GM19035 (cell line): ENCODE data around the gene IL18R1.

Experiments
- ATAC-seq: cut with Tn5 transposase; IDR thresholded peaks from one replicate; pipeline ENCODE4 v1.9.1; 2021; ENCODE audit not compliant: unreplicated experiment

IL18R1 gene

DNA sequence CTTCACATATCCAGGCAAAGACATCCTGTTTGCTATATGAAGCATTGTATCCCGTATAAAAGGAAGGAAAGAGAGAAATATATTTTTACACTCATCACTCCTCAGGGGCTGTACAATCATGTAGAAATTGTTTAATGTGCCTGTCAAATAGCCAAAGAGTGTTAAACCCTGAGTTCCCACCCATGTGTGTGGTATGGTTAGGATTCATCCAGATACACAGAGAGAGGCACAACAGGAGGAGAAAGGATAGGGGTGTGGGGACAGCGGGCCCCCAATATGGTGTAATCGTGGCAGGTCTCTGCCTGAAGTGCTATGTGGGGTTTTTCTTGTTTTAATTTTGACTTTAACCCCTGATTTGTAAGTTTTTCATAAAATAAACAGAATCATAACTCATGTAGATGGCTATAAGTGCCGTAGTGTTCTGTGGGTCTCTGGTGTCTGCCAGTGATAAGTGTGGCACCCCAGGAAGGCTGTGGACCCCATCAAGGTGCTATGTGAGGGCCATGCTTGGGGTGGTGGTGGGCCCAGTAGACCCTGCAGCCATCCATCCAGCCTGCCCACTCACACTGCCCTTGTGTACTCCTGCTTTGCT, 10.2 kb upstream of the IL18R1 start:
- ATAC-seq, result no peak

DNA sequence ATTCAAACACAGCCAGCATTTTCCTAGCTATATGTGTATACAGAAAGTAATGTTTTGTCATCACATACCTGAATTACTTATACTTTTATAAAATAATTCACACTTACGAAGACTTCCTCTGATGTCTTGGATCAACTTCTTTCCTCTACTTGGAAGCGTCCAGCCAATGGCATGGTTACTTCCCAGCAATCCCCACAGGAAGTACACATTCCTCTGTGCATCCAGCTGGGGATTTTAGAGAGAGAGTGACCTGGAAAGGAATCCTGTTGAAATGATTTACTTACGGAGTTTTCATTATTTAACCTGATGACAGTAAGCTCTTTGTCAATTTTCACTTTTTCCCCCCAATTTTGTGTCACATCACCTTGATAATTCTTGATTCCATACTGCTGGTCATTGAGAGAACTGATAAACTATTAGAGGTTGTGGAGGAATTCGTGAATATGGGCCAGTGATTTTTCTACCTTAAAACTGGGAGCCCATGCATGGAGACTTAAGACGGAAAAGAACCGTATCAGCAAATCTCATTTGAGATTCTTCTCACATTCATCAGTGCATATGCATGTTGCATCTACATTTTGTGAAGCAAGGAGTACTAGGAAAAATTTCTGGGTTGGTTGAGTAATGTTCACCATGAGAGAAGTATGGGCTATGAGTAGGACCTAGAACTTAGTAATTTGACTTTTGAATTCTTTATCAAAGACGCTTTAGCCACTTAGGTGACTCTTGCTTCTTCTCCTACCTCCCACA, 9.0 kb upstream of the IL18R1 start:
- no peak for ATAC-seq

DNA sequence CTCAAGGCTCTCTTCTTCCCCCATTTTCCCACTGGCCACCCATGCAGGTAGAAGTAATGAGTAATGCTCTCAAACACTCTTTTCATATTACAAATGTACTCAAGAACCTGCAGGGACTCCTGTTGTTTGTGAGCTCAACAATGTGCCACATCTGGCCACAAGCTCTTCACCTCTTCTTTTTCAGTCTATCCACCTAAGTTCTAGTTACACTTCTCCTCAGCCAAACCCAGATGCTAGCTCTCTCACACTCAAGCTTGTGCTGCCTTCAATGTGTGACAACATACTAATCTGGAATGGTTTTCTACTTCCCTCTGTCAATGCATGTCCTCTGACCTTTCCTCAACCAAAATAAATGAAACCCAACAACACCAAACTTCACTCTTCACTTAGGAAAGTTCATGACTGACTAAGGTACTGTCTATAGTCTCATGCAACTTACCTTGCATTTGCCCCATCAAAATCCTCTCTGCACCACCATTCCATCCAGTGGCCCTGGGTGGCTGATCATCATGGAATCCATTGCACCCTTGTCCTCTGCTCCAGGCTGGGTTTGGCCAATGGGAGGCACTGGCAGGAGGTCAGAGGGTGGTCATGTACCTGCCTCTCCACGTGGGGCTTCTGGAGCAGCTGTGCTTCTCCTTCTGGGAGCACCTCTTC, 5.3 kb upstream of the IL18R1 start:
- ATAC-seq, result no peak

DNA sequence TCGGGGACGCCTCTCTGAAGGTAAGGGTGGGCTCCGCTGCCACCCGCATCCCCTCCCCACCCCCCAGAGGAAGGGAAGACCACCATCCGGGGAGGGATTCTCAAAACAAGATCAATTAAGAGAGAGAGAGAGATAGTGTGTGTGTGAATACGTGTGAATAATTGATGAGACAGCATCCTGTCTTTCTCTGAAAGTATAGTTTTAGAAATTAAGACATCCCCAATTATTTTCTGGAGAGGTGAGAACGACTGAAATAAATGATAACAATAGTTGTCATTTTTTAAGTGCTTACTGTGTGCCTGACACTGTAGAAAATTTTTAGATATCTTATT, 751 bp downstream of the IL18R1 start:
- peak; percentile 7 for ATAC-seq

DNA sequence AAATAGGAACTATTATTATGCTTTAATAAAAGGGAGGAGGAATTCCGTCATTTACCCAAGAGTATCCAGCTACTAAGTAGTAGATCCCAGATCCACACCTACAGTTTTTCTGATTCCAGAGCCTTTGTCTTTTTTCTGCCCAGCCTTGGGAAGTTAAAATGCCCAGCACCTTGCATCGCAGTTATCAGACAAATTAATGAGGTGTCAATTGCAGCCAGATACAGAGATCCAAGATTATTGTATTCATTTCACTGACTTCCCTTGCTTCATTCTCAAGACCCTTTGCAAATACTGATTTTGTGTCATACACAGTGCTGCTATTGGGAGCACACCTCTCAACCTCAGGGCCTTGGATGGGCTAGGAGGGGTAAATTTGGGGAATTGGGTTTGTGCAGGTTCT, 1.1 kb downstream of the IL18R1 start:
- no peak for ATAC-seq

DNA sequence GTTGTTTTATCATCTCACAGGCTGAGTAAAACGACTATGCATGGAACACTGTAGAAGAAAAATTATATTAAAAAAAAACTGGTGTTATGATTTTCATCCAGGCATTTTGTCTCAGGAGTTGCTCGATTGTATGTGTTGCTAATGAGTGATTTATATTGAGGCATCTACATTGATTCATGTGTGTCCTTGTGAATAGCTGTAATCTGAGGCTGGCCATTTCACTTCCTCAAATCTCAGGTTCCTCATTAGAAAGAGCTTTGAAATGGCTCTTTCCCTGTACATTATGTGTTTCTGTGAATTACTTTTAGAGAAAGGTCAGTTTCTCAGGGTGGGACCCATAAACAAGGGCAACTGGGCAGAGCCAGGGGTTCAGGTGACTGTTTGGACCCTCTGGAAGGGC, 2.3 kb downstream of the IL18R1 start:
- no peak for ATAC-seq

DNA sequence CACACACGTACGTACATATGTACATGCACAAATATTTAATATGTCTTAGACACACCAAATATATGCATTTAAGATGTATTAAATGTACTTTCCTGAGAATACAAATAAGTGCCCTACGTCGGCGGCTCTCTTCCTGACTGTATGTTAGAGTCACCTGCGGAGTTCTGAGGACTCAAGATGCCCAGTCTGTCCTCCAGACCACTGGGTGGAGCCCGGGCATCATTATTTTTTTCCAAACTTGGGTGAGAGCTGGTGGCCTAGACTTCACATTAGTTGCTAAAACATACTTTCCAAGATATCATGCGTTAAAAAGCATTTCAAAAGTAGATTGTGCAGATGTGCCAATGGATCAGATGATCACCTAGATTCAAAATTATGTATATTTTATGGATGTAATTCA, 2.9 kb downstream of the IL18R1 start:
- no peak for ATAC-seq

DNA sequence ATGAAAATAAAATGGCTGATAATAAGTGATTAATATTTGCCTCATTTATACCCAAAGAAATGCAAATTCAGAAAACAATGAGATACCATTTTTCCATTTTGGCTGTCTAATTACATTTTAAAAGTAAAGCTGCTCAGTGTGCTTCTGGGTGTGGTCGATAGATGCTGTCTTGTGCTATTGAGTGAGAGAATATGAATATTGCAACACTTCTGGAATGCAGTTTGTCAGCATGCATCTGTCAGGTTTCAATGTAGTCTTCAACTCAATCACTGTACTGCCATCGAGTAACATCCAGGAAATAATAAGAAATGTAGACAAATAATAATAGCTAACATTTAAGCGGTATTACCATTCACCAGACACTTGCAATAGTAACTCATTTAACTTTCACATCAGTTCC, 3.9 kb downstream of the IL18R1 start:
- ATAC-seq, result no peak

DNA sequence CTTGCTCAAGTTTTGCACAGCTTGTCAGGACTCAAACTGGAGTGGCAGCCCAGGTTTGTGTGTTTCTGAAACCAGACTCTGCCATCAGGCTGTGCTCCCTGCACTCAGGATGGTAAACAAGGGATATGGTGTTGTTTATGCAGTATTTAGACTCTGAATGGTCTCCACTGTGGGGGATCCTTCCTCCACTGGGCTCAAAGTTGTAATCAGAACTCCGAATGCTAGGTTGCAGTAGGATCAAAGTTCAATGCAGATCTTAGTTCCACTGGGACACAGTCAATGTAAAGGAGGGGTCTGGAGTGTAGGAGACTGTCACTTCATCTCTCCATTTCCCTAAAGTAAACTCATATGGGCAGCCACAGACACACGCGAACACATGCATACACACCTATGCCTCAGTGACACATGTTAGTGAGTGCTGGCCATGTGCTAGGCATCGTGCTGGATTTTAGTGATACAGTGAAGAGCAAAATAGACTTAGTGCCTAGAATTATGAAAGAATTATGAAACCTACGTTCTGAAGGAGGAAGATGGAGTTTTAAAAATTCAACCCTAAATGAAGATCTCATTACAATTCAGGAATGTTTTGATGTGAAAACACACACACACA, 6.1 kb downstream of the IL18R1 start:
- no peak for ATAC-seq

DNA sequence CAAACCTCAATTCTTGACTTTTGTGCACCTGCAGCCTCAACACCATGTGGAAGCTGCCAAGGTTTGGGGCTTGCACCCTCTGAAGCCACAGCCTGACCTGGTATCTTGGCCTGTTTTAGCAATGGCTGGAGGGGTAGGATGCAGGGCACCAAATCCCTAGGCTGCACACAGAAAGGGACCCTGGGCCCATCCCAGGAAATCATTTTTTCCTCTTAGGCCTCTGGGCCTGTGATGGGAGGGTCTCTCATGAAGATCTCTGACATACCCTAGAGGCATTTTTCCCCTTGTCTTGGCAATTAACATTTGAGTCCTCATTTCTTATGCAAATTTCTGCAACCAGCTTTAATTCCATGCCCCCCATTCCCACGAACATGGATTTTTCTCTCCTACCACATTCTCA, 10.2 kb downstream of the IL18R1 start:
- ATAC-seq, result no peak

DNA sequence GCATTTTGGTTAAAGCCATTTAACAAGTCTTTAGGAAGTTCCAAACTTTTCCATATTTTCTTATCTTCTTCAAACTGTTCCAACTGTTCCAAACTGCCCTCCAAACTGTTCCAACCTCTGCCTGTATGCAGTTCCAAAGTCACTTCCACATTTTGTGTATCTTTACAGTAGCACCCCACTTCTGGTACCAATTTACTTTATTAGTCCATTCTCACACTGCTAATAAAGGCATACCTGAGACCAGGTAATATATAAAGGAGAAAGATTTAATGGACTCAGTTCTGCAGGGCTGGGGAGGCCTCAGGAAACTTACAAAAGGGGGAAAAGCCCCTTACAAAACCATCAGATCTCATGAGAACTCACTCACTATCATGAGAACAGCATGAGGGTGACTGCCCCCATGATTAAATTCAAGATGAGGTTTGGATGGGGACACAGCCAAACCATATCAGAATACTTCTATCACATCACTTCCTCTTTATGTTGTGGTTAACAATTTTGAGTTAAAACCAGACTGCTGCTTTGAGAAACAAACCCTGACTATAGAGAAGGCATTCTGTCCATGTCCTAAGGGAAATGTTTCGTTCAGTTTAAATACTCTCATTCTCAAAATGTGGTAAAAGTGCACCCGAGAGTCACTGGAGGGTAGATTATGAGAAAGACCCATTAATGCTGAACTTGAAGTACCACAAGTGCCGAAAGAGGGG, 11.0 kb downstream of the IL18R1 start:
- ATAC-seq, result peak; percentile 66

DNA sequence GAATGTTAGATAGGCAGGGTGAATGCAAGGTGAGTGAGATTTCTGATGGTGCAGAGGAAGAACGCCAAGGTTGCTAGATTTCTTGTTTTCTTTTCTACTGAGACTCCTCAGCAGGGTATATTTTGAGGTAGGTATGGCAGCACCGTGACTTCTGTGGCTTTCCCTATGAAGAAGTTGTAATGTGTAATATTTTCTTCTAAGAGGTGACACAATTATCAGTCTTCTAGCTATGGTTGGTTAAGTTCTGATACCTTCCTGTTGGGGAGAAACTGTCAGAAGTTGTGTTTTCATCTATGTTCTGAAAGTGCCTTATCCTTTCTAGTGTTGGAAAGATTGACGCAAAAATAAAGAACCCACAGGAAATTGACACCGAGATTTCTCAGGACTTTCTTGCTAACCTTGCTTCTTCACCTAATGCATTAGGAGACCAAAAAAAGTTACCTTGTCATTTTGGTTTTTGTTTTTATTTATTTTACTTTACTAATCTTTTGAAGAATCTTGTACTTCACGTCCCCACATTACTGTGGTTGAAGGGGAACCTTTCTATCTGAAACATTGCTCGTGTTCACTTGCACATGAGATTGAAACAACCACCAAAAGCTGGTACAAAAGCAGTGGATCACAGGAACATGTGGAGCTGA, 11.9 kb downstream of the IL18R1 start:
- peak; percentile 54 for ATAC-seq

DNA sequence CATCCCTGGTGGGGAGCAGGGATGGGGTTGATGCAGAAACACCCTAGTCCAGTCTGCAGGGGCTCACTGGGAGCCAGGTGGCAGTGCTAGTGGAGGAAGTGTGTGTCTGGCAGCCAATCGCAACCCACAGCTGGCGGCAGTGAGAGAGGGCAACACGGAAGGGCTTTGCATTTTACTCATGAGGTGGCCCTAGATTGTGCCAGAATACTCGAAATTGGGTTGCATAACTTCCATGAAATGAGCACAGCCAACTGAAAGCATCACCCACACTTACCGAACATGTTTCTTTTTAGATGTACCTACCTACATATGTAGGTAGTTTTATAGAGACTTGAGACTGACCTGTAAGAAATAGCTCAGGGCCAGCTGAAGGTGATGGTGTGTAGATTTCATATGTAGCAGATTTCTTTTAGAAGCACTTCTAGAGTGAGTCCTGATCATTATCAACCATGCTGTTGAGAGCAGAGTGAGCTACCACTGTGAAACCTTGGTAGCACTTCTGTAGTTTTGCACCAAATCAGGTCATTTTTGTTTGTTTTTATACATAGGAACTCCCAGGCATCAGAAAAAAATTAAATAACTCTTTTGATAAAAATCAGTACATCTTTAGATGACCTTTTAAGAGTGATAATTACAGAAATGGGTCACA, 13.0 kb downstream of the IL18R1 start:
- ATAC-seq, result no peak

DNA sequence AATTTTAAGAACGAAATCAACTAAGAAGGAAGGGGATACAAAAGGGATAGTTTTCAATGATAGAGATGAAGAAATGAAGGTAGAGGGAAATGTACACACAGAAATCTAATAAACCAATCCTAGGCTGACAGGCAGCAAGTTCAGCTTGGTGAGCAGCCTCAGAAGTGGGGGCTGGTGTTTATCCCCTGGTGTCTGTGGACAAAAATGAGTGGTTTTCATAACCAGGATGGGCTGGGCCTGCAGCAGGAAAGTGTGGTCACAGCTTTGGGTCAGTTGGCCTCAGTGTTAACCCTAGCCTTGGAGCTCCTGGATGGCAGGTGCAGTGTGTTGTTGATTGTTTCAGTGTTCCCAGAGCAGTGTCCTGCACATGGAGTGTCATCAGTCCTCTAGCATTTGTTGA, 14.3 kb downstream of the IL18R1 start:
- no peak for ATAC-seq

DNA sequence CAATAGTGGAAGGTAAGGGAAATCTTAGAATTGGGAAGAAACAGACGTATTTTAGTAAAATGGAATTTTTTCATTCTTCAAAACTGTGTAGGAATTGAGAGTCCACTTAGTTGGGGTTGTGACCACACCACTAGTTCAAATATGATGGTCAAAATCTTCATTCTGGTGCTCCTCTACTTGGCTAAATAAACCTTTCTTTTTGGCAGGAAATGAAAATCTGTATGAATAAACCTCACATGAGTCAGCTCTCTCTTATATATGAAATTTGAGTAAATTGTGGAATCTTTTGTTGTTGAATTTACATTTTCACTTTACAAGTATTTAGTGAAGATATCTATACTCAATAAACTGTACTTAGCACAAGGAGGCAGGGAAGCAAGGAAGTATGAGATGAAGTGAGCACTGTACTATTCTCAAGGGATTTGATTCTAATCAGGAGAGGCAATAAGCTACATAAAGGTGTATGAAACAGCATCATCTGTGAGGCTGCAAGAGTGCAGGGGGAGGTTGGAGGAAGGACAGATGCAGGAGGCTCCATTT, 20.5 kb downstream of the IL18R1 start:
- no peak for ATAC-seq

DNA sequence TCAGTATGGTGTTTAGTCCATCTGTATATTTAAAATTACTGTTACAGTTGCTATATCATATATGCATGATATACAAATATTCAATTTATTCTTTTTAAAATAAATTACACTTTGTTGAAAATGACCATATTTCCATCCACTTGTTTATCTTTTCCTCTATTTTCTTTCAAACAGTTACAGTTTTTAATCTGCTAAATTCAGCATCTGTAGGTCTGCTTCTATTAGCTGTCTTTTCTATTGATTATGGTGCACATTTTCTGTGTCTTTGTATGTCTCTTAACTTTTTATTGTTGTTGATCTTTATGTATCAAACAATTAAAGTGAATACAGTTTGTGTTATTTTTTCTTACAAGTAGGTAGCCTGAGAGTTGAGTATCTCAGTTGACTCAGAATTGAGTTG, 28.1 kb downstream of the IL18R1 start:
- no peak for ATAC-seq

DNA sequence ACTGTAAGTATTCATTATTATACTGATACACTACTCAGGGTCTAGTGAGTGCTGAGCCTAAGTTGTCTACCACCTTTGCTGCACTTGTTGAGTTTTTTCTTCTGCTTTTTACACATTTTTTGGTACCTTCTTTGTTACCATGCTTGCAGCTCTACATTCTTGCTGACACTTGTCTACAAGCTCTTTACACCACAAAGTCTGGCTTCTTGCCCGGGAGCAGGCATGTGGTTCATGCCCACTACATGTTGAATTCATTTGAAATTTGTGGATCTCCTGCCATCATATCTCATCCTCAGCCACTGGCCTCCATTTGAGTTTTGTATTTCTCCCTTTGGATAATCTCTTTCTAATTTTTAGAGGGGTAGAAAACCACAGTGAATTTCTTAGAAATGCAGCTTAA, 29.9 kb downstream of the IL18R1 start:
- ATAC-seq, result no peak

DNA sequence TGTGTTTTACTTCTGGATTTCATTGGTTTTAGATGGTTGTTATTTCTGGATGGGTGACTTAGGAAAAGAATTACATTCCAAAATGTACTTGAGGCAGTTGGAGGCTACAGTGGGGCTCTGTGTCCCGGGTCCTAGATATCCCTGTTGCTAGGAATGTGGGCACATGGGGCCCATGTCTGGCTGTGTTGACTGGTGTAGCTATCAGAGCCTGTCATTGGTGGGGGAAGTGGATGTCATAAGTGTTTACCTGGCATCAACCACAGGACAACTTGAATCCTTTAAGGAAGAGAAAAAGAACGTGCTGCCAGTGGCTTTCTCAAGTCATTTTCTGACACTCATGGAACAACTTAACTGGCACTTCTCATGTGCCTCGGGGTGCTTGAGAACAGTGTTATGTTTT, 30.4 kb downstream of the IL18R1 start:
- no peak for ATAC-seq

DNA sequence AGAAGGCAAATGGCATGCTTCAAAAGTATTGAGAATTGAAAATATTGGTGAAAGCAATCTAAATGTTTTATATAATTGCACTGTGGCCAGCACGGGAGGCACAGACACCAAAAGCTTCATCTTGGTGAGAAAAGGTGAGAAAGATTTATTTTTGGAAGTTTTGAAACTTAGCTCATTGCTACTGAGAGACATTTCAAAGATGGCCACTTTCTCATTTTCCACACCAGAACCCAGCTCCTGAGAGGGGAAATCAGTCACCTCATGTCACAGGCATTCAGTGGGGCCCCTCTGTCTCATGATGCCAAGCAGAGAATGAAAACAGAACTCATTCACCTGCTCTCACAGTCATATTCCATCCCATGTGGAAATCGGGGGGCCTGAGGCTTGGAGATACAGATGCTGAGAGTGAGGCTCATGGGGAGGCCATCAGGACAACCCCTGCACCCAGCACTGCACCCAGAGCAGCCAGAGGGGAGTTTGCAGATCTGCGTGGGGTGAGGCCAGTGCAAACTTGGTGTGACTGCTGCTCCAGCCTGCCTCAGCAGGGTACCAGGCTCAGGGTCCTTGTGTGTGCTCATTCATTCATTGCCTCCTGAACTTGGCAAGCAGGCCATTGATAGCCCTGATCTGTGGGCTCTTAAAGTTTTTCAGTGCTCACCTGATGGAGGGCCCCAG, 31.4 kb downstream of the IL18R1 start:
- no peak for ATAC-seq
